Smooth muscle cell (in vitro differentiated cells): ENCODE measurements around the gene PAX6. TPM values are rescaled to one million over a fixed set of nuclear protein-coding genes. Genes with fewer than 3 reads are reported as not detected.
A peak's percentile ranks its signal among the peaks of the same experiment; 100 is the strongest.

Experiments used
- DNase-seq: peaks from one replicate; lab custom pipeline; 2025; ENCODE audit not compliant: unreplicated experiment; lab: John Stamatoyannopoulos, UW
- H2AFZ ChIP-seq: fragments of 200-600 bp; sonication (generic); 2 replicates; pipeline ENCODE4 v1.6.0; 2016; ENCODE audit warnings: antibody characterized with exemption, low read depth, mild to moderate bottlenecking
- H3F3A ChIP-seq: fragments of 200-600 bp; sonication (generic); 2 replicates; pipeline ENCODE4 v1.6.0; 2017; ENCODE audit warnings: antibody characterized with exemption, low read depth
- H3K27ac ChIP-seq: fragments of 200-600 bp; sonication (generic); 2 replicates; pipeline ENCODE4 v1.5.1; 2016; ENCODE audit warnings: low read depth, mild to moderate bottlenecking
- H3K27me3 ChIP-seq: fragments of 200-600 bp; sonication (generic); 2 replicates; pipeline ENCODE4 v1.6.1; 2016; ENCODE audit warnings: low read depth, mild to moderate bottlenecking
- H3K36me3 ChIP-seq: fragments of 200-600 bp; sonication (generic); 2 replicates; pipeline ENCODE4 v1.5.1; 2016; ENCODE audit warnings: low read depth
- H3K4me1 ChIP-seq: fragments of 200-600 bp; sonication (generic); 2 replicates; pipeline ENCODE4 v1.5.1; 2016; ENCODE audit warnings: low read depth
- H3K4me2 ChIP-seq: fragments of 200-600 bp; sonication (generic); 2 replicates; pipeline ENCODE4 v1.6.0; 2016; ENCODE audit warnings: mild to moderate bottlenecking
- H3K4me3 ChIP-seq: fragments of 200-600 bp; sonication (generic); 2 replicates; pipeline ENCODE4 v1.5.1; 2016; ENCODE audit warnings: mild to moderate bottlenecking
- H3K79me2 ChIP-seq: fragments of 200-600 bp; sonication (generic); 2 replicates; pipeline ENCODE4 v1.6.0; 2016; ENCODE audit warnings: low read depth, mild to moderate bottlenecking
- H3K9ac ChIP-seq: fragments of 200-600 bp; sonication (generic); 2 replicates; pipeline ENCODE4 v1.6.0; 2016; ENCODE audit warnings: low read depth
- H3K9me3 ChIP-seq: fragments of 200-600 bp; sonication (generic); replicated peaks from 2 replicates; pipeline ENCODE4 v1.5.1; 2016; ENCODE audit warnings: low read depth
- H4K20me1 ChIP-seq: fragments of 200-600 bp; sonication (generic); 2 replicates; pipeline ENCODE4 v1.6.0; 2016; ENCODE audit warnings: low read depth
- WGBS: methylation state at CpG from one replicate; pipeline ENCODE4 v1.1.7; 2016; ENCODE audit warnings: low lambda C conversion rate; 5-methylcytosine and 5-hydroxymethylcytosine counted together
- polyA plus RNA-seq: library from polyadenylated mRNA; unstranded; fragments of >200 nt; fragmentation: Nextera tagmentation; extraction: Ambion mirVana; gene quantifications from 2 replicates; pipeline ENCODE4 v1.2.1, GENCODE V29; 2016
- total RNA-seq: library from RNA; depleted of rRNA; stranded (reverse); fragments of >200 nt; gene quantifications from 2 replicates; pipeline ENCODE4 v1.2.3, GENCODE V29; 2014
- TF ChIP-seq, protein P1 (sequence below): fragments of 200-600 bp; sonication (generic); IDR thresholded peaks from 2 replicates; pipeline ENCODE4 v1.5.1; 2017; ENCODE audit warnings: borderline replicate concordance, mild to moderate bottlenecking, antibody characterized with exemption; ENCODE audit not compliant: insufficient read depth, poor library complexity, severe bottlenecking

Gene PAX6
- total and polyA plus RNA-seq, 2 experiments from 2014 or later: not detected

DNA sequence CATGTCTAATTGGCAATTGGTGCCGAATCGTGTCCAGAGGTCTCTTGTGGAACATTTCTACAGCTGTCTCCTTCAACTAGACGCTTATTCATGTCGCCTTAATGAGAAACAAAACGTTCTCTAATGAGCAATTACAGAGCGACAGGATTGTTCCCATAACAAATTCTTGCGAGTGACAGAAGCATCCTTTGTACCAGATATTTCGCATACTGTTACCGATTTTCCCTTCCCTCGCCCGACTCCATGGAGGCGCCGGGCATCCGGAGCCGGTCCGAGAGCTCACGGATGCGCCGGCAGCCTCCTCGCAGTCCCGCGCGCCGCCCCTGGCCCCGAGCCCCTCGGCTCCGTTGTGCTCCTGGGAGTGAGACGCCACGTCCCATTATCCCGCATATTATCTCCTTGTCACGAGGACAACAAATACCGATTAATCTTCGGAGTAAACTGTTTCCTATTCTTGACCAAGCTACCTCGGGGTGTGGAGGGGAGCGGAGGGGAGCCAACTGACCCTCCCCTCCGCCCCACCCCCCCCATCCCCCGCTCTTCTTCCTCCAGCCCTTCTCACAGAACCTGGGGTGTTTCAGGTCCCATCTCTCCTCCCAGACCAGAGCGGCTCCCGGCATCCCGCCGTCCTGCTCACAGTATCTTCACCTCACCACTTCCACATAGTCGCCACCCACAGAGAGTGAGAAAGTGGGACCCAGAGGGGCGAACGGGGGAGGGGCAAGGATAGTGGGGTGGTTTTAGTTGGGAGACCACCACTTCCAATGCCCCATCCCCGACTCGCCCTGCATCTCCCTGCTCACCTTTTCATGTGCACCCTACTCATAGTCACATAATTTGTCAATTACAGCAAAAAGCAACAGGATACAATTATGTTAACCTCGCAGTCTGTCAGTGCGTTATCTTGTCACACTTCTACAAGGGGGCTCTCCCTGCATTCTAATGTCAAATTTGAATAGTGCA lies 11.4 kb downstream of the PAX6 start:
- H3K4me2 ChIP-seq: peak overlapping the region; percentile 60
- H3K4me3 ChIP-seq: no peak overlapping the region

DNA sequence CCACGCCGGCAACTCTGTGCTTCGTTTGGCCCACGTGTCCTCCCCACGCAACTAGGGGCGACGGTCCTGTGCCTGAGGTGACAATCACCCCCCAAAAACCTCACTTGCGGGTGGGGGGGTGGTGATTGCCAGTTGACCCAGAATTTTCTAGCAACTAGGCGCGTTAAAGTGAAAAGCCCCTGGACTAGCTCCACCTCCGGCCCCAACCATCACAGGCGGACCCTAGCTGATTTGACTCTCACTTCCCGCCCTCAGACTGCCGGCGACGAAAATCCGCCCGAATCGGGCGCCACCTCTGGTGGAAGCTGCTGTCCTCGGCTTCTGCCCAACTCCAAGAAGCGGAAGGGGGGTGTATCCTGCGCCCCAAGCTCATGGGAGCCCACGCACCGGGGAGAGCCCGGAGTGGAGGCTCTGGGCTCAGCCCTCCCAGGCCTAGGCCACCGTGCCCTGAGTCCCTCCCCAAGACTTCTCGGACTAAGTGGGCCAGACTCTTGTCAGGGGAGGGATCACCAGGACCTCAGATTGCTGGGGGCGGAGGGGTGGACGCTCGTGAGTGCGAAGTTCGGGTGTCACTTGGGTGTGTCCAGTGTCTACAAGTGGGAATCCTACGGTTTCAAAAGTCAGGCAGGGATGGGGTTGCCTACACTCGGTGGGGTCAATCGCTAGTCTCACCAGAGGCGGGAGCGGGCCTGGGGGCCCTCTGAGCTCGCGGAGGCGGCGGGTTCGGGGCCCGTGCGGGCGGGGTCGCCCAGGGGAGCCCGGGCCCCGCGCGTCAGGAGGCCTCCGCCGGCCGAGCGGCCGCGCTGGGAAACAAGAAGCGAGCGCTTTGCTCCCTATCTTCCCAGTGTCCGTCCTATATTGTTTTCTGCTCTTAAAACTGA lies 12.3 kb downstream of the PAX6 start:
- H3K36me3 ChIP-seq: no peaks in the 10 kb centered on the region
- 2% methylated on average over 54 of the region's 60 CpGs for WGBS
- peak overlapping the region; percentile 60 for H3K4me2 ChIP-seq
- no peaks in the 10 kb centered on the region for H3K79me2 ChIP-seq
- TF ChIP-seq, protein P1, sequence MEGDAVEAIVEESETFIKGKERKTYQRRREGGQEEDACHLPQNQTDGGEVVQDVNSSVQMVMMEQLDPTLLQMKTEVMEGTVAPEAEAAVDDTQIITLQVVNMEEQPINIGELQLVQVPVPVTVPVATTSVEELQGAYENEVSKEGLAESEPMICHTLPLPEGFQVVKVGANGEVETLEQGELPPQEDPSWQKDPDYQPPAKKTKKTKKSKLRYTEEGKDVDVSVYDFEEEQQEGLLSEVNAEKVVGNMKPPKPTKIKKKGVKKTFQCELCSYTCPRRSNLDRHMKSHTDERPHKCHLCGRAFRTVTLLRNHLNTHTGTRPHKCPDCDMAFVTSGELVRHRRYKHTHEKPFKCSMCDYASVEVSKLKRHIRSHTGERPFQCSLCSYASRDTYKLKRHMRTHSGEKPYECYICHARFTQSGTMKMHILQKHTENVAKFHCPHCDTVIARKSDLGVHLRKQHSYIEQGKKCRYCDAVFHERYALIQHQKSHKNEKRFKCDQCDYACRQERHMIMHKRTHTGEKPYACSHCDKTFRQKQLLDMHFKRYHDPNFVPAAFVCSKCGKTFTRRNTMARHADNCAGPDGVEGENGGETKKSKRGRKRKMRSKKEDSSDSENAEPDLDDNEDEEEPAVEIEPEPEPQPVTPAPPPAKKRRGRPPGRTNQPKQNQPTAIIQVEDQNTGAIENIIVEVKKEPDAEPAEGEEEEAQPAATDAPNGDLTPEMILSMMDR: peak; percentile 28
- H2AFZ ChIP-seq: no peak overlapping the region
- peaks cover 100% of the 10 kb centered on the region for H3K27me3 ChIP-seq
- no peaks in the 10 kb centered on the region for H3K9me3 ChIP-seq
- H3K4me3 ChIP-seq: peak overlapping the region; percentile 2
- H3F3A ChIP-seq: no peaks in the 10 kb centered on the region
- H3K4me1 ChIP-seq: peaks cover 68% of the 10 kb centered on the region
- no peaks in the 10 kb centered on the region for H4K20me1 ChIP-seq
- no peak overlapping the region for H3K27ac ChIP-seq
- no peak overlapping the region for H3K9ac ChIP-seq
- DNase-seq: no peak

More for the DNA sequence above, 11.4 kb downstream of the PAX6 start:
- 5% methylated on average over 44 of the region's 48 CpGs for WGBS
- no peaks in the 10 kb centered on the region for H3K79me2 ChIP-seq
- H3K27me3 ChIP-seq: peaks cover 100% of the 10 kb centered on the region
- H4K20me1 ChIP-seq: no peaks in the 10 kb centered on the region
- no peak for DNase-seq
- H3K27ac ChIP-seq: no peak overlapping the region
- TF ChIP-seq, protein P1: no peak
- H3K4me1 ChIP-seq: peaks cover 75% of the 10 kb centered on the region
- H3K9ac ChIP-seq: no peak overlapping the region
- no peaks in the 10 kb centered on the region for H3K36me3 ChIP-seq
- H2AFZ ChIP-seq: no peak overlapping the region
- H3K9me3 ChIP-seq: no peaks in the 10 kb centered on the region
- H3F3A ChIP-seq: no peaks in the 10 kb centered on the region

DNA sequence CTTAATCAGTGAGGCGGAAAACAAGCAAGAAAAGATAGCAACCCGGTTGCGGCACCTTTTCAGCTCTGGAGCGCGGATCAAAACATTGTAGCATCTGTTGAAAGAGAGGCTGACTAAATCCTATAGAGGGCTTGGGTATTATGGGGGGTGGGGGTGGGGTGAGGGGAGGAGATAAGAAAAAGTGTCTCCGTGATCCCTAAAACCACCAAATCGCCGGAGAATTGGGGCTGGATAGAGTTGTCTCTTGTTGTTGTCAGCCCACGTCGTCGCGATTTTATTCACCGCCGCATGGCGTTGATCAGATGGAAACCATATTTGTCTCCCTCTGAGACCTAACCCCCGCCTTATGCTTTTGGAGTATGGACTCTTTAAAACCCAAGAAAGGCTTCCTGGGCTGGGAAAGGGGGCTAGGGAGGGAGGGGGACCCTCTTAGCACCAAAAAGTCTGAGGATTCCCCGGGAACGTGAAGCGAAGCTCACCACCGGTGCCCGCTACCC lies 13.0 kb downstream of the PAX6 start:
- 2% methylated on average over 21 of the region's 21 CpGs for WGBS
- peaks cover 99% of the 10 kb centered on the region for H3K27me3 ChIP-seq

More for the DNA sequence above, 13.0 kb downstream of the PAX6 start:
- H3K9me3 ChIP-seq: no peaks in the 10 kb centered on the region
- peak overlapping the region; percentile 60 for H3K4me2 ChIP-seq
- peaks cover 61% of the 10 kb centered on the region for H3K4me1 ChIP-seq
- no peak for DNase-seq
- H3K9ac ChIP-seq: no peak overlapping the region
- H3K27ac ChIP-seq: no peak overlapping the region
- no peak overlapping the region for H2AFZ ChIP-seq
- no peaks in the 10 kb centered on the region for H3K79me2 ChIP-seq
- H4K20me1 ChIP-seq: no peaks in the 10 kb centered on the region
- no peak overlapping the region for H3K4me3 ChIP-seq
- TF ChIP-seq, protein P1: no peak
- H3K36me3 ChIP-seq: no peaks in the 10 kb centered on the region
- no peaks in the 10 kb centered on the region for H3F3A ChIP-seq
